UCSD-AML1 (cell line): ENCODE measurements around the gene EPB41L4A.

ENCODE experiments used
- DNase-seq: peaks from one replicate; lab custom pipeline; 2025; ENCODE audit not compliant: unreplicated experiment; lab: John Stamatoyannopoulos, UW

Gene EPB41L4A

GRCh38 chr5:112316006-112316405 is 103.1 kb downstream of the EPB41L4A start:
- no peak for DNase-seq

GRCh38 chr5:112312295-112313275 is 106.5 kb downstream of the EPB41L4A start:
- DNase-seq = no peak

- DNase-seq = no peak
These were observed 108.3 kb downstream of the EPB41L4A start for GRCh38 chr5:112310746-112311145.

GRCh38 chr5:112308608-112309007 is 110.5 kb downstream of the EPB41L4A start:
- no peak for DNase-seq

DNA sequence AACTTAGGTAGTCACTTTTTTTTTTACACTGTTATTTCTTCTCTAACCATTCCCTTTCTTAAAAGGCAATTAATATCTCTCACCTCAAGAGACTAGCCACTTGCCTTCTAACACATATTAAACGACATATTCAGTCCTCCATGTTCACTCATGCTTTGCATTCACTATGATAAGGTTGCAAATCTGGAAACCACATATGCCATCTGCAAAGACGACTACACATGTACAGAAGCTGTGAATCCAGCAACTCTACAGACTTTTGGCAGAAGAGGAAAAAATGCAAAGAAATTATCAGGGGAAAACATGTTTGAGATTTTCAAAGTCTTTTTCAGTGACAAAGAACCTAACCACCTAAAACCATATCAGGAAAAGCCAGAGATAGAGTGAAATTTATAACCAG is 112.1 kb downstream of the EPB41L4A start:
- DNase-seq = no peak

DNA sequence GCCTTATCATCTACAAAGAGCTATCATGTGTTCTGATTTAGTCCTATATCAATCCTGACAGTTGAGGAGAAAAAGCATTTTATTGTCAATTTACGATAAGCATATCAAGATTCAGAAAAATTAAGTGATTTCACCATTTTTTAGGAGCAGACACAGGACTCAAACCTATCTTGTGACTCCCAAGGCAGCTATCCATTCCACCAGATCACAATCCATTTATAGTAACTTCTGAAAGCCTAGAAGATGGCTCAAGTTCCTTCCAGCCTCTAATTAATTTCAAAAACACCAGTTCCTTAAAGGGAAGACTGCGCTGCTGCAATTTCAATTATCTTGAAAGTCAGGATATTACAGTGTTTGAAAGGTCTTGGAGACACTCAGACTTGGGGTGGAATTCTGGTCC is 114.3 kb downstream of the EPB41L4A start:
- DNase-seq = no peak

- DNase-seq = no peak
These were observed 115.4 kb downstream of the EPB41L4A start for GRCh38 chr5:112303685-112304084.

DNA sequence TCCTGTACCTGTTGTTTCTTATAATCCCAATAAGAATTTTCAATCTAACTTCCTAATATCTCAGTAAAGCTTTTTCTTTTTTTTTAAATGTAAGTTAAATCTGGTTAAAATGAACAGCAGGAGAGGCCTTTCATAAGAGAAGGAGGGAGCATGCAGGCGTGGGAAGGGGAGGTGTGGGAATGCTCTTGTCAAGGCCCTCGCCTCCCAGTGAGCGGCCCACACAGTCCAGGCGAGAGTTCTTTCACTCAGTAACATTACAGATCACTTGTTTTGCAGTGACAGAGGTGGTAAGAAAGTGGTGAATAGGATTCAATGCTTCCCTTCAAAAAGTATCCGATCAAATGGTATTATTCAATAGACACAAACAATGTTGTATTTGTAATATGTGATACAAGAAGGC is 125.0 kb downstream of the EPB41L4A start:
- DNase-seq = no peak

DNA sequence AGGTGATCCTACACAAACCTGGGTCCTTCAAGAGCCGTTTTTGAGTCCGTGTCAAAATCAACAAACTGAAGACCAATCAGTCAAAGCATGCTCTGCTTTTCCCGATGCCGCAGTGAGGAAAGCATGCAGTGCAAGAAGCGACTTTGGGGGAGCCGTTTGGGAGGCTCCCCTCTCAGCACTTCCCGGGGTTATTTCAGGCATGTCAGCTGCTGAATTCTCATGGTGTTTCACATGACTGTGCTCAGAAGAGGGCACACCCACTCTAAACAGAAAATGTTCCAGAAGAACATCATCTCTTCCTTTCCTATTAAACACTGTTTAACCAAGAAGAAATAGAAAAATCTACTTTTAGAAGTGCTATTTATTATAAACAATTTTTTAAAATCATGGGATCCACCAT is 125.5 kb downstream of the EPB41L4A start:
- DNase-seq = no peak

- DNase-seq = no peak
These were observed 128.4 kb downstream of the EPB41L4A start for GRCh38 chr5:112290691-112291090.

GRCh38 chr5:112289465-112289864 is 129.6 kb downstream of the EPB41L4A start:
- no peak for DNase-seq

DNA sequence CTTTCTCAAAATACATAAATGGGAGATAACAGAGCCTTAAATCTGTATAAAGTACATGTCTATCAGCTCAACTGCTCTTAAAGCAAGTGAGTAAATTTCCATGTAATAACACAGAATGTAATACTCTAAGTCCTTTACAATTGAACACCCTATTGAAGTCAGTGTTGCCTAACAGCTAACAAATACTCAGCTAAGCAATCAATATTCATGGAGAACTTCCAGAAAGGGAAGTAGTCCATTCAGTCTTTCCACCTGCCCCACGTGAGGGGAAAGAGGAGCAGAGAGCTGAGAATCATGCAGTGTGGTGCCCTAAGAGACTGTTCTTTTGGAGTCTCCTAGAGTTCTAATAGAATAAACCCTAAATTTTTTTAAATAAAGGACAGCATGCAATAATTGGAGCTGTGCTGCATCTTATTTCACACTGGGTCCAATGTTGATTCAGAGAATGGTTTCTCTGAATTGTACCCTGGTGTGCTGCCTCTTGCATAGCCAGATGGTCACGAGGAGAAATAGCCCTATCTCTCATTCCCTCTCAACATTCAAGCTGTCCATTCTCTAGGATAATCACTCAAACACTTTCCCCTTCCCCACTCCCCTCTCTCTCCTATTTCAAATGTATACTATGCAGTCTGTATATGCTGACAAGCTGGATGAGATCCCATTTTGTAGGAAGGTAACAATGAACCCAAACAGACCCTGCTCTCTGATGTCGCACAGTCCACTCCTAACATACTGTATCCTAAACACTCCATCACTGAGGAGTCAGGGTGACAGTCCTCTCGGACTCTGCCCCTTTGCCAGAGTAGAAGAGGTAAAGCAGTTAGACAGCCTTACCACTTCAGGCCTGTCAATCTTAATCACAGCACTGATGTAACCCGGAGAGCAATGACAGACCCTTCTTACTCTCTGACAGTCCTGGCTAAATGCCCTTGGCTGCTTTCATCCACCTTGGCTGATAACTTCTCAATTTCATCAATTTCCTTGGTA is 134.8 kb downstream of the EPB41L4A start:
- DNase-seq = no peak

DNA sequence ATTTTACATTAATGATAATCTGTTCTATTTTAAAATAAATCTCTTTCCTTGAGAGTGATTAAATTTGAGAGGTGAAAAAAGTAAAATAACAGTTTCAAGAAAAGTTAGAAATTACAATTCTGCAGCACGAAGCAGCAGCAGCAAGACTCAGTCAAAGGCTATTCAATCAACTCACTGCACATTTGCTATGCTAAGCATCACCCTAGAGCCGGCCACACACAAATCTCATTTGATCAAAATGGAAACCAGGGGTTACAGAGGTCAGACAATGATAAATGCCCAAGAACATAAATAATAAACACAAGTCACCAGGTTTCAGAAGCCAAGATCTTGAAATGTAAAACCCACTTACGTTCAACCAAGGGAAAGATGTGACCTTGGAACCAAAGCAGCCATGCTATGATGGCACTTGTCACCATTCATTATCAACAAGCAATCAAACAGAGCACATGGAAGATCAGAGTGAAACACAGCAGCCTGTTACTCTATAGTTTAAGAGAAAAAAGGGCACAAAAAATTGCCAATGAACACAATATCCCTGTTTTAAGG is 136.0 kb downstream of the EPB41L4A start:
- DNase-seq = no peak

- DNase-seq = no peak
These were observed 140.0 kb downstream of the EPB41L4A start for GRCh38 chr5:112279082-112279481.

DNA sequence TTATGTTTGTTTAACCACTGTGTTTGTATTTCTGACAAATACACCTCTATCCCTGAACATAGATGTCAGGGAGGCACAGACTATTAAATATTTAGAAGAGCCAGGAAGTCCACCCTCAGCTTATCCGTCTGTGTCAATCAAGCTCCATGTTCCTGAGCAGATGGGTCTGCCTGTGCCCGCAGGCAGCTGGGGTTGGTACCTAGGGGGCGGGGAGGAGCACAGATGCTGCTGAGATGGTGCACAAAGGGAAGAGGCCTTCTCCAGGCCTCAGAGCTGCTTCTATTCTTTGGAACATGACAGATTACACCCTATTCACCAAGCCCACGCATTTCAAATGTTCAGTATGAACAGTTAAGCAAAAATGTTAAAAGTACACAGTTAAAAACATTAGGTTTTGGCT is 142.1 kb downstream of the EPB41L4A start:
- no peak for DNase-seq

DNA sequence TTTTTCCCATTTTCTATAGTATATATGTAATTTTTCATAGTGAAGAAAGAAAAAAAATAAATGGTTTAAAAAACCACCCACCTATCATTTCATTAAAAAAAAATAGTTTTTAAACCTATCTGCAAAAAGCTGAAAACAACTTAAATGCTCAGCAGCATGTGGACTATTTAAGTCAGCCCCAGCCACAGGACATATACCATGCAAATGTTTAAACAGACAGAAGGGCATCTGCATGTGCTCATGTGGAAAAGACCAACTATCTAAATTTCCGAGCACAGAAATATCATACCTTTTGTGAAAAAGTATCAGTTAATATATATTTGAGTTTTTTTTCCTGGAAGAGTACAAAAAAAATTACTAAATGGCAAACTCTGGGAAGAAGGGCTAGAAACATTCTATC is 143.4 kb downstream of the EPB41L4A start:
- no peak for DNase-seq

DNA sequence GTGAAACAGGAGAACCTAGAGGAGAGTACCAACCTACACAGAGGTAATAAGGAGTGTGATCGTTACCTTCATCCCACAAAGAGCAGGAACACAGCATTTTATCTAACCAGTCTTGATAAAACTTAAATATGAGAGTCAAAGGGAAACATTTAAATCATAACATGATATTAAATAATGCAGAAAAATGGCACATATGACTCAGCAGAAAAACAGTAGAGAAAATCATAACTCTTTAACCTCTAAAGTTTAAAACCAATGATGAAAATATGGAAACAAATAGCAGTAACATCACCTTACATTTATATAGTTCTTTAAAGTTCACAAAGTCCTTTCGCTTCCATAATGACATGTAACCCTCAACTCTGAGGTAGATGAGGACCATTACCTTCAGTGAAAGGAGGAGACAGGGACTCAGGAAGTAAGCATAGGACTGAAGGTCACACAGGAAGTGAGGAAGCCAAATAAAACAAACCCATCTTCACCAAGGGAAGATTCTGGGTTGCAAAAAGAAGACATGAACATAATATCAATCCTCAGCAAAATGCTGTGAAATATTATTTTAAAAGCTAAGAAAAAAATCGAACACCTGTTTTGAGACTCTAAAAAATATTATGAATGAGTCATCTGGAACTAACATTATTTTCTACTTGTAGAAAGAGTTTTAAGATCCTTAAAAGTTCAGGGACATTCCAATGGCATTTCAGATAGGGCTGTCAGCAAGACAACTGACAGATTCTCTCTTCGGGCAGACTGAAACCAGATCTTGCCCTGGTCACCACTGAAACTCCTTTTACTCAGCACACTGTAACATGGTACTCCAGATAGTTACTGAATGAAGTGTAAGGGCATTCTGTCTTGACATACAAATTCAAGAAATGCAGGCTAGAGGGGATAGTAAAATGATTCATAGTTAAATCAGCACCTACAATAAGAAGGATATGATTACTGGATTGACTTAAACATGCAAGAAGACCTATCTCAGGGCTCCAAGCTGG is 148.5 kb downstream of the EPB41L4A start:
- DNase-seq = no peak

GRCh38 chr5:112267231-112267630 is 151.8 kb downstream of the EPB41L4A start:
- no peak for DNase-seq

- no peak for DNase-seq
These were observed 154.4 kb downstream of the EPB41L4A start for GRCh38 chr5:112264666-112265065.

DNA sequence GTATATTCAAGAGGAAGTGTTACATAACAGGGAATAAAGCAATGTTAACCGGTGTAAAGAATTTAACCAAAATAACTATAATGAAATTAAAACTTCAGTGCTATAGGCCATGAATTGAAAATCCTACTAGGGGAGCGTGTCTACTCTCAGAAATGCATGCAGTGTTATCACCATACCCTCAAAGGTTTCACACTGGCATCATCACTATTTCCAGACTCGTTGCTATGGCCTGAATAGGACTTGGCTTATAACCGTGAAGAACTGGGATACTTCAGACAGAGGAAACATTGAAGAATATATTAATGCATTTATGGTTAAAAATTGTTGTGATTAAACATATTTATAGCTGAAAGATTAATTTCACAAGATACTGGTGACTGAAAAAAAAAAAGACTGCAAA is 154.9 kb downstream of the EPB41L4A start:
- DNase-seq = no peak
